GM23248 (cell line): ENCODE results near the gene BMERB1. TPM values are rescaled to one million over a fixed set of nuclear protein-coding genes. Genes with fewer than 3 reads are reported as not detected.
A peak's percentile ranks its signal among the peaks of the same experiment; 100 is the strongest.
"Not testable (repeated sequence)": the region's sequence is repeated elsewhere in the genome, so short reads cannot be mapped to it uniquely, and the experiment has no call there.

Experiments
- DNase-seq: peaks from one replicate; pipeline ENCODE4 v3.0.0-alpha.2; 2015
- H2AFZ ChIP-seq: fragments of 200-600 bp; sonication (generic); 2 replicates; pipeline ENCODE4 v1.6.1; 2016; ENCODE audit warnings: antibody characterized with exemption
- H3F3A ChIP-seq: fragments of 200-600 bp; sonication (generic); 2 replicates; pipeline ENCODE4 v1.6.1; 2016; ENCODE audit warnings: mild to moderate bottlenecking, antibody characterized with exemption, mixed run types; ENCODE audit not compliant: insufficient read depth
- H3K27ac ChIP-seq: fragments of 200-600 bp; sonication (generic); 2 replicates; pipeline ENCODE4 v1.5.1; 2016; ENCODE audit warnings: mild to moderate bottlenecking
- H3K27me3 ChIP-seq: fragments of 200-600 bp; sonication (generic); replicated peaks from 2 replicates; pipeline ENCODE4 v1.6.1; 2016; ENCODE audit warnings: mild to moderate bottlenecking; ENCODE audit not compliant: insufficient read depth
- H3K36me3 ChIP-seq: fragments of 200-600 bp; sonication (generic); 2 replicates; pipeline ENCODE4 v1.6.1; 2016; ENCODE audit warnings: low read depth, mild to moderate bottlenecking
- H3K4me1 ChIP-seq: fragments of 200-600 bp; sonication (generic); 2 replicates; pipeline ENCODE4 v1.6.1; 2016; ENCODE audit warnings: mild to moderate bottlenecking; ENCODE audit not compliant: insufficient read depth
- H3K4me2 ChIP-seq: fragments of 200-600 bp; sonication (generic); one replicate; pipeline ENCODE4 v1.6.1; 2016; ENCODE audit warnings: mild to moderate bottlenecking; ENCODE audit not compliant: unreplicated experiment
- H3K4me3 ChIP-seq: fragments of 200-600 bp; sonication (generic); 2 replicates; pipeline ENCODE4 v1.5.1; 2016; ENCODE audit warnings: mild to moderate bottlenecking
- H3K79me2 ChIP-seq: fragments of 200-600 bp; sonication (generic); 2 replicates; pipeline ENCODE4 v1.6.1; 2016; ENCODE audit warnings: mild to moderate bottlenecking; ENCODE audit not compliant: insufficient read depth
- H3K9ac ChIP-seq: fragments of 200-600 bp; sonication (generic); 2 replicates; pipeline ENCODE4 v1.6.1; 2016; ENCODE audit warnings: mild to moderate bottlenecking
- H3K9me2 ChIP-seq: fragments of 200-600 bp; sonication (generic); 2 replicates; pipeline ENCODE4 v1.6.1; 2016; ENCODE audit warnings: mixed run types, mild to moderate bottlenecking, moderate library complexity; ENCODE audit not compliant: insufficient read depth
- H3K9me3 ChIP-seq: fragments of 200-600 bp; sonication (generic); one replicate; pipeline ENCODE4 v1.6.1; 2017; ENCODE audit warnings: low read depth
- H4K20me1 ChIP-seq: fragments of 200-600 bp; sonication (generic); 2 replicates; pipeline ENCODE4 v1.6.0; 2016; ENCODE audit not compliant: insufficient read depth
- EZH2 ChIP-seq: fragments of 200-600 bp; sonication (generic); IDR thresholded peaks from 2 replicates; pipeline ENCODE4 v1.6.1; 2018; ENCODE audit warnings: antibody characterized with exemption, mild to moderate bottlenecking; ENCODE audit not compliant: insufficient read depth, poor library complexity, severe bottlenecking
- EZH2phosphoT487 ChIP-seq: fragments of 200-600 bp; sonication (generic); IDR thresholded peaks from 2 replicates; pipeline ENCODE4 v1.6.1; 2018; ENCODE audit warnings: antibody characterized with exemption, moderate library complexity, mild to moderate bottlenecking, low read depth; ENCODE audit not compliant: insufficient read depth
- WGBS, 2 experiments: methylation state at CpG; one replicate each; pipeline ENCODE4 v1.1.6; 2015 to 2017; ENCODE audit warnings: low lambda C conversion rate in 2 of 2, low coverage in 1 of 2; ENCODE audit errors: missing lambda C conversion rate in 2 of 2; 5-methylcytosine and 5-hydroxymethylcytosine counted together
- in situ Hi-C: fragments of 300-500 bp; cut with MboI; formaldehyde crosslinking; loops from 2 replicates; pipeline ENCODE4 v1.15.0; 2020
- polyA plus RNA-seq: library from polyadenylated mRNA; unstranded; fragments of >200 nt; fragmentation: Nextera tagmentation; extraction: Ambion mirVana; gene quantifications from 2 replicates; pipeline ENCODE4 v1.2.1, GENCODE V29; 2016
- total RNA-seq: library from RNA; depleted of rRNA; stranded (reverse); fragments of >200 nt; shearing (Covaris generic); gene quantifications from 2 replicates; pipeline ENCODE4 v1.2.3, GENCODE V29; 2014

Gene BMERB1
- total and polyA plus RNA-seq, 2 experiments from 2014 or later = 55.2 to 94.1 TPM

GRCh38 chr16:15545544-15545943 lies 111.2 kb downstream of the BMERB1 start:
- no peak for TF ChIP-seq EZH2phosphoT487
- no peak for TF ChIP-seq EZH2
- in situ Hi-C loops = no loop called here

DNA sequence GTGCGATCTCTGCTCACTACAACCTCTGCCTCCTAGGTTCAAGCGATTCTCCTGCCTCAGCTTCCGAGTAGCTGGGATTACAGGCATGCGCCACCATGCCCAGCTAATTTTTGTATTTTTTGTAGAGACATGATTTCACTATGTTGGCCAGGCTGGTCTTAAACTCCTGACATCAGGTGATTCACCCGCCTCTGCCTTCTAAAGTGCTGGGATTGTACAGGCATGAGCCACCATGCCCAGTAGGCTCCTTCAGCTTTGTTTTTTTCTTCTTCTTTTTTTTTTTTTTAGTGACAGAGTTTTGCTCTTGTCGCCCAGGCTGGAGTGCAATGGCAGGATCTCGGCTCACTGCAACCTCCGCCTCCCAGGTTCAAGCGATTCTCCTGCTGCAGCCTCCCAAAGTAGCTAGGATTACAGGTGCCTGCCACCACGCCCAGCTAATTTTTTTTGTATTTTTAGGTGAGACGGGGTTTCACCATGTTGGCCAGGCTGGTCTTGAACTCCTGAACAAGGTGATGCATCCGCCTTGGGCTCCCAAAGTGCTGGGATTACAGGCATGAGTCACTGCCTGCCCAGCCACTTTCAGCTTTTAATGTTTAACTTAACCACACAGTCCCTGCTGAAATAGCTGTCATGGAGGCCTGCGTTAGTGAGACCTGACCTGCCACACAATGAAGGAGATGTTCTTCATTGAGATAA lies 112.8 kb downstream of the BMERB1 start:
- 95 to 98% methylated on average over 9 to 13 of the region's 13 CpGs for WGBS, 2 experiments
- H3K9me3 ChIP-seq, H3K27ac ChIP-seq, in situ Hi-C loops, H3F3A ChIP-seq, H3K9ac ChIP-seq, H3K4me1 ChIP-seq, H3K36me3 ChIP-seq, H3K4me2 ChIP-seq, H3K9me2 ChIP-seq, H3K4me3 ChIP-seq, H3K27me3 ChIP-seq, H2AFZ ChIP-seq, H4K20me1 ChIP-seq: not testable (repeated sequence)
- H3K79me2 ChIP-seq = peaks cover 32% of the 10 kb centered on the region
- peak; percentile 16 for DNase-seq

More at GRCh38 chr16:15545544-15545943, 111.2 kb downstream of the BMERB1 start:
- DNase-seq = no peak
- Histone ChIP-seq H3K79me2 (peaks cover 32% of the 10 kb centered on the region), H3K4me3 (no peak overlapping the region), H3K9me3 (no peaks in the 10 kb centered on the region), H3K9me2 (no peaks in the 10 kb centered on the region), H2AFZ (no peak overlapping the region), H4K20me1 (no peaks in the 10 kb centered on the region; the same call in 1 of the 2 replicates), H3K27ac (no peak overlapping the region), H3K27me3 (no peaks in the 10 kb centered on the region), H3K9ac (no peak overlapping the region), H3K36me3 (peaks cover 4% of the 10 kb centered on the region; the same call in 1 of the 2 replicates), H3F3A (0 out of 2 replicates have a peak, but pooled peaks cover 6% of the 10 kb centered on the region), H3K4me1 (peaks cover 9% of the 10 kb centered on the region), H3K4me2 (no peak overlapping the region)
- WGBS, 2 experiments = 94 to 100% methylated on average over 2 of the region's 2 CpGs

- in situ Hi-C loops = no loop called here
- no peak overlapping the region for H3K9ac ChIP-seq
- no peak overlapping the region for H3K27ac ChIP-seq
Observed at GRCh38 chr16:15547768-15548096, 113.3 kb downstream of the BMERB1 start.

DNA sequence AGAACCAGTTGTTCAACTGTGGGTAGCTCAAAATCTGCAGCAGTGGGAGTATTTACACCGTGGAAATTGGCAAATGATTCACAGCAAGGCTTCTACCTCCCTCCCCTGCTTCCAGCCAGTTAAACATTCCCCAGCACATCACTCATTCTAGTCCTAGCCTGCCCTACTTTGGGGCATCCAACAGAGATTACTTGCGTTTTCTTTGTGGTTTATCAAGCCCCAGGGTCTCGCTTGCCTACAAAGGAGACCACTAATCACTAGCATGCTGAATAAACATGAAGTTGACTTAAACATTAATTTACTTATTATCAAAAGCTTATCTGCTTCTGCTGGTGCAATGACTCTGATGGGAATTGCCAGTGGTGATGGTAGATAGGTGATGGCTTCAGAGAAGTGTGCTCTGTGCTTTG lies 114.1 kb downstream of the BMERB1 start:
- H3K9me3 ChIP-seq = no peaks in the 10 kb centered on the region
- in situ Hi-C loops = no loop called here
- peak; percentile 18 for DNase-seq
- peaks cover 9% of the 10 kb centered on the region for H3K4me1 ChIP-seq
- no peaks in the 10 kb centered on the region for H3K27me3 ChIP-seq
- TF ChIP-seq EZH2phosphoT487 (no peak), EZH2 (no peak)
- H3K27ac ChIP-seq = no peak overlapping the region
- H2AFZ ChIP-seq = no peak overlapping the region
- 0 out of 2 replicates have a peak, but pooled peaks cover 6% of the 10 kb centered on the region for H3F3A ChIP-seq
- no peak overlapping the region for H3K4me3 ChIP-seq
- peaks cover 4% of the 10 kb centered on the region; the same call in 1 of the 2 replicates for H3K36me3 ChIP-seq
- no peaks in the 10 kb centered on the region for H3K9me2 ChIP-seq
- H3K9ac ChIP-seq = no peak overlapping the region
- H4K20me1 ChIP-seq = no peaks in the 10 kb centered on the region; the same call in 1 of the 2 replicates
- H3K4me2 ChIP-seq = no peak overlapping the region
- WGBS, 2 experiments = 61 to 68% methylated on average over 3 of the region's 3 CpGs
- H3K79me2 ChIP-seq = peaks cover 22% of the 10 kb centered on the region; the same call in 1 of the 2 replicates

More at GRCh38 chr16:15547768-15548096, 113.3 kb downstream of the BMERB1 start:
- peaks cover 30% of the 10 kb centered on the region for H3K79me2 ChIP-seq
- no peak for TF ChIP-seq EZH2phosphoT487
- no peak for TF ChIP-seq EZH2
- H3K27me3 ChIP-seq = no peaks in the 10 kb centered on the region
- 91 to 95% methylated on average over 6 of the region's 6 CpGs for WGBS, 2 experiments
- H3K9me3 ChIP-seq = no peaks in the 10 kb centered on the region
- H2AFZ ChIP-seq = no peak overlapping the region
- no peak overlapping the region for H3K4me3 ChIP-seq
- H3K36me3 ChIP-seq = peaks cover 4% of the 10 kb centered on the region; the same call in 1 of the 2 replicates
- peaks cover 9% of the 10 kb centered on the region for H3K4me1 ChIP-seq
- DNase-seq = no peak
- H4K20me1 ChIP-seq = no peaks in the 10 kb centered on the region; the same call in 1 of the 2 replicates
- H3K4me2 ChIP-seq = no peak overlapping the region
- H3K9me2 ChIP-seq = no peaks in the 10 kb centered on the region
- H3F3A ChIP-seq = 0 out of 2 replicates have a peak, but pooled peaks cover 6% of the 10 kb centered on the region
